ENCODE data around the gene MTUS2. TPM values are rescaled to one million over a fixed set of nuclear protein-coding genes. Genes with fewer than 3 reads are reported as not detected.
"Not testable (repeated sequence)": the region's sequence is repeated elsewhere in the genome, so short reads cannot be mapped to it uniquely, and the experiment has no call there.

MTUS2 gene
- total RNA-seq, 1 donor from 2014 or later: under 0.01 TPM

DNA sequence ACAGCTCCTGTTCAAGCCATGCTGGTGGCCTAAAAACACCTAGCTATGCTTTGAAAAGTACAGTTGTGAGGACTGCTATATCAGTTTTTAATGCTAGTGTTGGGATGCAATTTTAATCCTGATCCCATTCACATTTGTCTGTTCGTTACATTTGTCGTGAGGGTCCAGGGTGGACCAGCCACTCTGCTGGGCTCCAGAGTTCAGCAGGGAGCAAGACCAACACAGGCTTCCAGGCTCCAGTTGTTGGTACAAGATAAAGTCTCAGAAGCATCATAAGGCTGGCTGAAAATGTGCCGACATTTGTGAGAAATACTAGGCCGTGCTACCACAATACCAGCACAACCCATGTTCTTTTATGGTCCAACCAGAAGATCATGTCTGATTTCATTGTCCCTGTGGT, 564.7 kb downstream of the MTUS2 start:
- DNase-seq (ENCODE audit: low read depth, low spot score): no peak

- no peak for DNase-seq (ENCODE audit: low read depth, low spot score)
These were observed 566.1 kb downstream of the MTUS2 start for GRCh38 chr13:29386246-29386645.

DNA sequence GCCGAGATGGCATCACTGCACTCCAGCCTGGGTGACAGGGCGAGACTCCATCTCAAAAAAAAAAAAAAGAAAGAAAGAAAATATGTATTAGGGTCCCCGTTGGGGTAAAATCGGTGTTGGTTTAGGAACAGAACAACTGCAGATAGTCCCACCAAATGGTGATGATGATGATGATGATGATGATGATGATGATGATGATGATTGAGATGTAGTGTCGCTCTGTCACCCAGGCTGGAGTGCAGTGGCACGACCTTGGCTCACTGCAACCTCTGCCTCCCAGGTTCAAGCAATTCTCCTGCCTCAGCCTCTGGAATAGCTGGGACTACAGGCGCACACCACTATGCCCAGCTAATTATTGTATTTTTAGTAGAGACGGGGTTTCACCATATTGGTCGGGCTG, 570.5 kb downstream of the MTUS2 start:
- DNase-seq (ENCODE audit: low read depth, low spot score): not testable (repeated sequence)

DNA sequence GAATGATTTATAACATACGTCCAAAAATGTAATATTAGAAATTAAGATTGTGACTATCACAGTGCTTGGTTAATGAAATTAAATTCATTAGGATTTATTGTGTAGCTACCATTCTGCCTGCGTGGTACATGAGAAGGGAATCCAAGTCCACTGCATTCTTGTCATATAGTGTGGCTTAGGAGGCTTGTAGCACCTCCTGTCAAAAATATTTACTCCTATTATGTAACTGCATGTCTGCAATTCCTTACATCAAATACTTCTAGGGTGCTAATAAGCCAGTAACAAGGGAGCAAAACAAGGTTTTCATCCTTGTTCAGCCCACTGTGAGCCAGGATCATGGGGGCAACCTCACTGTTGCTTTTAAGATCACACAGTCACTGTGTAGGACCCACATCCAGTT, 576.3 kb downstream of the MTUS2 start:
- no peak for DNase-seq (ENCODE audit: low read depth, low spot score)

GRCh38 chr13:29397265-29397664, 577.1 kb downstream of the MTUS2 start:
- DNase-seq (ENCODE audit: low read depth, low spot score): no peak

DNA sequence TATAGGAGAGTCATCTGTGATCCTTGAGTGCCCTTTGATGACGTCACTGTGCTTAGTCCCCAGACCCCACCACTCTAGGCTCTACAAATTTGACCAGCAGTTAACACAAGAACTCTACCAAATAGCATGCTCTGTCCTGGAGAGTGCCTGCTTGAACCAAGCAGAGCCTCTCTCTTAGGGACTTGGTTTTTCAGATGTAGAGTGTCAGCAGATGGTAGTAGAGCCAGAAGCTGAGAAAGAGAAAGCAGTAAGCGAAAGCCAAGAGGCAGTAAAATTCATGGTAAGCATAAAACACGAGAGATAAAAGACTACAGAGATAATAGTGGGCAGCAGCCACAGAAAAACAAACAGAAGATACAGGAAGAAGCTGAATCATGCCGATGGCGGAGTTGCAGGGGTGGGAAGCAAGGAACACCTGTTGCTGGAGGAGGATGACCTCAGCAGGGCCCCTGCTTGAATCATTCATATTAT, 582.1 kb downstream of the MTUS2 start:
- no peak for DNase-seq (ENCODE audit: low read depth, low spot score)

GRCh38 chr13:29405401-29405800, 585.3 kb downstream of the MTUS2 start:
- DNase-seq (ENCODE audit: low read depth, low spot score): no peak

DNA sequence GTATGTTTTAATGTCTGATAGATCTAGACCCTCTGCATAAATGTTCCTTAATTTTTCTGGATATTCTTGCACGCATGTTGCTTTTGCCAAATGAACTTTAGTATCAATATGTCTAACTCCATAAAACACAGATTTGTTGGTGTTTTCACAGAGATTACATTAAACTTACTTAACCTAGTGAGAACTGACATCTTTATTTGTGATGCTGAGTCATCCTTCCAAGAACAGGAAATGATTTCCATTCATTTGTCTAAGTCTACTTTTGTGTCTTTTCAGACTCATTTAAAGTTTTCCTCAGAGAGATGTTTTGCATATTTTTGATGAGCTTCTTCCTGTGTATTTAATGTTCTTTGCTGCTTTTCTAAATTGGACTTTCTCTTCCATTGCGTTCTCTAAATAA, 591.3 kb downstream of the MTUS2 start:
- no peak for DNase-seq (ENCODE audit: low read depth, low spot score)

GRCh38 chr13:29418026-29418425, 597.9 kb downstream of the MTUS2 start:
- no peak for DNase-seq (ENCODE audit: low read depth, low spot score)

DNA sequence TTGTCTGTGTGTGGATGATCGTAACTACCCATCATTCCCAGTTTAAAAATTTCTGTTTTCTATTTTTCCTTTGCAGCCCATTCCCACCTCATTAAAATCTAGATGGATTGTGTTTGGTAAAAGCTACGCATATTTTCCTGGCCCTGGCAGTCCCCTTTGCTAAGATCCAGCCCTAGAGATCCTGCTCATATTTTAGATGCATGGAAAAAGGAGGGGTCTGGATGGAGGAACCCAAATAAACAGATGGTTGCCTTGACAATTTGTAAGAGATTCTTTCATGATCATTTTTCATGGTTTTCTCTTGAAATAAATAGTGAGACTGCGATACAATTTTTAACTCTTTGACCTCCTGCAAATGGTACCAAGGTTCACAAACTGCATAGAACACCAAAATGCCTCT, 601.0 kb downstream of the MTUS2 start:
- no peak for DNase-seq (ENCODE audit: low read depth, low spot score)

- DNase-seq (ENCODE audit: low read depth, low spot score): no peak
These were observed 601.9 kb downstream of the MTUS2 start for GRCh38 chr13:29422015-29422414.

GRCh38 chr13:29423050-29423449, 602.9 kb downstream of the MTUS2 start:
- no peak for DNase-seq (ENCODE audit: low read depth, low spot score)

GRCh38 chr13:29427937-29428309, 607.8 kb downstream of the MTUS2 start:
- DNase-seq (ENCODE audit: low read depth, low spot score): no peak

- DNase-seq (ENCODE audit: low read depth, low spot score): no peak
These were observed 608.4 kb downstream of the MTUS2 start for GRCh38 chr13:29428310-29429181.

DNA sequence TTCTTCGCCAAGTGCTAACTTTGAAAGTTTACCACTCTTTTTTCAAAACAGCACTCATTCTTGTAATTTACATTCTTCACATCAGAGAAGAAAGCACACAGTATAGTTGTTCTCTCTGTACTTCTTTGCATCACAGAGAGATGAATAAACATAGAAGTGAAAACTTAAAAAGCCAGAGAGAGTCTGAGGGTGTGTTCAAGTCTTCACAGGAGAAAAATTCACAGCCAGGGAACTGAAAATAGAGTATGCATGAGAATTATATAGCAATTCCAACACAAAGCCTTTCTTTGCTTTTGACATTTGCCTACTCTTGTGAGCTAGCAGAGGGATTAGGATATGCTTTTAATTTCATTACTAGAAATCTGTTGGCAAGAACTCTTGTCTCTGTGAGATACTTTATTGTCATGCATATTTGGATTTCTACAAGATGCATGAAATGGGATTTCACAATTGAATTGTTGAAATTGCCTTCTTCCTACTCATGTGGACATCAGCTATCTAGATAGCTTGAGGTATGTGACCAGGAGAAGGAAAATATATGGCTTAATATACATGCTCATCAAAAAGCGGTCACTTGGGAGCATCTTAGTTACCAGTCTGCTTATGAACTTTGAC, 609.3 kb downstream of the MTUS2 start:
- no peak for DNase-seq (ENCODE audit: low read depth, low spot score)

DNA sequence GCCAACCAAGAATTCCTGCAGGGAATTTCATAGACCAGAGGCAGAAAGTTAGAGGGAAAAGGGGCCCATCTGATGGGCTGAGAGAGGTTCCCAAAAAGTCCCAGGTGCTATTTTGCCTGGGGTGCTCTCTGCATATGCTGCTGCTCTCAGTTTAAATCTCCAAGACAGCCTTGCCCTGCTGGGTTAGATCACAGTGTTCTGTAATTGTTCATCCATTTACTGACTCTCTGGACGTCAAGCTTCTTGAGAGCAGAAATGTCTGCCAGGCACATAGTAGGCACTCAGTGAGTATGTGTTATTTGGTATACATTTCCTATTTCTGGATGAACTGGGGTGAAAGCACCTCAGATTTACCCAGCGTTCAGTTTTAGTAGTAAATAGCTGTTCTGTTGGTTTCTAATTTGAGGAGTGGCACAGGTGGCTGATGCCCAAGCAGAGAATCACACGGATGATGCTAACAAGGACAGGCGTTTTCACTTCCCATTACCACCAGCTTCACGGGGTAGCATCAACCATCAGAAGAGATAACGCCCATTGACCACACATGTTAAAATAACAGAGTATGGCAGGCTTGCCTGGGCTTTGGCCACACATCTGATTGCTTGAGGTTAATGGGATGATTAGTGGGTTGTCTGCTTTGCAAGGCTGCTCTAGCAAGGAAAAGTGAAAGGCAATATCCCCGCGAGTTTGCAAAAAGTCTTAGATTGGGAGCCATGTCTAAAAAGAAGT, 614.2 kb downstream of the MTUS2 start:
- no peak for DNase-seq (ENCODE audit: low read depth, low spot score)

GRCh38 chr13:29435125-29435911, 615.2 kb downstream of the MTUS2 start:
- no peak for DNase-seq (ENCODE audit: low read depth, low spot score)

DNA sequence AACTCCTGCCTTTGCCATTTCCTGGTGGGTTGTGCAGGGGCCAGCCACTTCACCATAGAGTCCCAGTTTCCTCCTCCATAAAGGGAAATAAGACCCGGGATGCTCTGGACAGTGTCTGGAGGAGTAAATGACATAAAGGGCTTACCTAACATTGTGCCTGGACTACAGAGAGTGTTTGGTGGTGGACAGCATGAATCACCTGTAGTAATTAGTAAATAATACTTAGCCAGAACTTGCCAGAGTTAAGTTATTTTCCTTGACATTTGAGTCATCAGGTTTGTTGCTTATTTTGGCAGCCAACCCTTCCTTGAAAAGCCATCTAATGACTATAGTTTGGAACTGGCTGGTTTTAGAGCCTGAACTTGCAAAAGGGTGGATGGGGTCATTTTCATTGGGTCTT, 616.2 kb downstream of the MTUS2 start:
- DNase-seq (ENCODE audit: low read depth, low spot score): peak; percentile 19

GRCh38 chr13:29436721-29437280, 616.7 kb downstream of the MTUS2 start:
- no peak for DNase-seq (ENCODE audit: low read depth, low spot score)

DNA sequence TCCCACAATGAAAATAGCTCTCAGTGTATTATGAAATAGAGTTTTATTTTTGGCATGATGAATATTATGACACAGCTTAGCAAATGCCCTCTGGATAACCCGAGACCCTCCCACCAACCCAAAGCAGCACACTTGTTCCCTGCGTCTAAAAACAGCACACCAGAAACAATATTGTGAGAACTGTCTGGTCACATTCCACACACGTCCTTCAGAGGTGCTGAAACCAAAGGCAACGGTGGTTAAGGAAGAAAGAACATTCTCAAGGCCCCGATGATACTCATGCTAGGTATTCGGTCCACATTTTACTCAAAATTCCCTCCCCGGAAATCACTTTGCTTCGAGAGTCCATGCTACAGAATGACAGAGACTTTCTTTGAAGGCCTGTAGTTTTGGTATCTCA, 618.6 kb downstream of the MTUS2 start:
- no peak for DNase-seq (ENCODE audit: low read depth, low spot score)
